GM18517 (cell line): ENCODE data around the gene SPINT3.
A peak's percentile ranks its signal among the peaks of the same experiment; 100 is the strongest.

ENCODE experiments used
- ATAC-seq: cut with Tn5 transposase; IDR thresholded peaks from one replicate; pipeline ENCODE4 v1.9.1; 2021; ENCODE audit warnings: mild to moderate bottlenecking, moderate library complexity; ENCODE audit not compliant: unreplicated experiment

The SPINT3 gene

DNA sequence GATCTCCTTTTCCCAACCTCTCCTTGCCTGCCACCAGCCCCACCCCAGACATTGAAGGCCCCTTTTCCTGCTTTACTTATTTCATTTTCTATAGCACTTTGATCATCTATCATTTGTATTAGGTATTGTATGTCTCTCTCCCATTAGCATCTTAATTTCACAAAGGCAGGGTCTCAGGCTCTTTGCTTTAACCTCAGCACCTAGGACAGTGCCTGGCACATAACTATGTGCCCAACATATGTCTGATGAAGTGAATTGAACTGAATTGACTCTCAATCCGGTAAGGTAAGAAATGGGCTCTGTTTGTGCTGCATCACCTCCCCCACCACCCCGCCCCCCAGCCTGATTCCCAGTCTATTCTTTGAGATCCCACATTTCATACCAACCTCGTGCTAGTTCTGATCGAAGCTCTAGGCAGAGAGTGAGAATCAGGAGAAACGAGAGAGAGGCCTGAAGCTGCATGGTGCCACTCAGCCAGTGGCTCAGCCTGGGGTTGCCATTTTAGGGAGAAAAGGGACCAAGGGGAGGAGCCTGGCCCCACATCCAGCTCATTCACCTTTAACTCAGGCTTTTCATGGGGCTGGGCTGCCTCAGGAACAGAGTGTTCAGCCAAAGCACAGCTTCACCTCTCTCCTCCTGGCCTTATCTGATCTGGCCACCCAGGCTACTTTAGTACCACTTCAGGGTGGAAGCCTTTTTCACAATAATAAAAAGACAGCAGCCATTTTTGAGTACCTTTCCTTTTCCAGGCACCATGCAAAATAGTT lies at the start of gene SPINT3:
Gene SPINT3 (minus strand): TSS at position 476 of the 767 bp plus-strand sequence. CDS start 14 bp downstream, at position 462.
- no peak for ATAC-seq

DNA sequence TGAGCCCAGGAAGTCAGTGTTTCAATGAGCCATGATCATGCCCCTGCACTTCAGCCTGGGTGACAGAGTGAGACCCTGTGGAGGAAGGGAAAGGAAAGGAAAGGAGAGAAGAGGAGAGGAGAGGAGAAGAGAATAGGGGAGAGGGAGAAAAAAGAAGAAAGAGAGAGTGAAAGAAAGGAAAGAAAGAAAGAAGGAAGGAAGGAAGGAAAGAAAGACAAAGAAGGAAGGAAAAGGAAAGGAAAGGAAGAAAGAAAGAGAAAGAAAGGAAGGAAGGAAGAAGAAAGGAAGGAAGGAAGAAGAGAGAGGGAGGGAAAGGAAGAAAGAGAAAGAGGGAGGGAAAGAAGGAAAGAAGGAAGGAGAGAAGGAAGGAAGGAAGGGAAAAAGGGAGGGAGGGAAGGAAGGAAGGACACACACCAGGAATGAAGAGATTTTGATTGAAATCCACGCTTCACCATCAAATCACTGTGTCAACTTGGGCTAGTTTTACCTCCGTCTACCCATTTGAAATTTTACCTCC lies 49.4 kb upstream of the SPINT3 start:
- ATAC-seq = no peak

DNA sequence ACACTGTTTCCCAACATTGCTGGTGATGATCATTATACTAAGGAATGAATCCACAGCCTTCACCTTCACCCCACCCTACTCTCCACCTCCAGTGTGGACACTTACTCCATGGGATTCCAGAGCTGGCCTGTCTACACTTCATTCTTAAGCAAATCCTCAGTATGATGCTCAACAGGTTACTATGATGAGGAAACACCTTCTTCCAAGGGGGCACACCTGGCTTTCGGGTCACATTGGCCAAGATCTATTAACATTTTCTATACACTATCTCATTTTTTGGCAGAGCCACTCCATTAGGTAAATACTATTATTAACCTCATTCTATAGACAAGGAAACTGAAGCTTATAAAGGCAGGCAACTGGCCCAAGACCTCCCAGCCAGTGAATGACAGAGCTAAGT lies 39.8 kb upstream of the SPINT3 start:
- ATAC-seq = no peak

- no peak for ATAC-seq
These were observed 37.0 kb upstream of the SPINT3 start for GRCh38 chr20:45552456-45552855.

DNA sequence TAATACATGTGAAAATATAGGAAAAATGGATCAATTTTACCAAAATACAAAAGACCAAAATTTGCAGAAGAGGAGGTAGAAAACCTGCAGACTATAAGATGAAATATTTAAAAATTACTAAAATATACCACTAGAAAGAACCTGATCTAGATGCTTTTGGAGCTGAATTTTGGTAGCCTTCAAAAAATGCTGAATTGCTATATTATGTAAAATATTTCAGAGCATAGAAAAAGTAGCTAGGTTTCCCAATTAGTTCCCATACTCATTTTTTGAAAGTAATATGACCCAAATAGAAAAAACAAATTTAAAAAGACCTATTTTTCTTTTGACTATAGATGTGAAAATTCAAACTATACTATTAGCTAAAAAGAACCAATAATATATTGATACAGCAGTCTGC lies 35.3 kb upstream of the SPINT3 start:
- ATAC-seq = no peak

- ATAC-seq = no peak
These were observed 33.0 kb upstream of the SPINT3 start for GRCh38 chr20:45548410-45548809.

- ATAC-seq = no peak
These were observed 31.9 kb upstream of the SPINT3 start, which contains the start of gene EPPIN for GRCh38 chr20:45547206-45547770. Gene EPPIN (minus strand): TSS chr20:45547401. CDS start chr20:45547357, 44 bp downstream.

DNA sequence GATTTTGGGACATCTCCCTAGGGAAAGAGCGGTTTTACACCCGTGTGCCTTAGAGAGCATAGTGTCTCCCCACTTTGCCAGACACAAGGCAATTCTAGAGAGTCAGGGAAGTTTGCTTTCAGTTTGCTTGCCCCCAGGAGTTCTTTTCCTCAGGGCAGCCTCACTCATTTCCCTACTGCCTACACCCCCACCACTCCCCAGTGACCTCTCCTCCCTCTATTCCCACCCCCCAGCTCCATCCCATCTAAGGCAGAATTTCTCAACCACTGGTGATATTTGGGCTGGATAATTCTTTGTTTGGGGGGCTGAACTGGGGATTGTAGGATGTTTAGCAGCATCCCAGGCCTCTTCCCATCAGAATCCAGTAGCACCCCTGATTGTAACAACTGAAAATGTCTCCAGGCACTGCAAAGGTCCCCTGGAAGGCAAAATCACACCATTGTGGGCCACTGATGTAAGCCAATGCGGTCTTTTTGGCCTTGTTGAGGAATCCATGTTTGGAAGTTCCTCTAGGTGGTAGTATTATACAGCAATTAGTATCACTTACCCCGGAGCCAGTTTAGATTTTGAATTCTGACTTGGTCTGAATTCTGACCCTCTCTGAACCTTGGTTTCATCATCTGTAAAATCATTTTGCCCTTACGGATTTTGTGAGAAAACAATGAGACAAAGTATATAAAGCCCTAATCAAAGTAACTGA lies 30.5 kb upstream of the SPINT3 start:
- ATAC-seq = no peak

DNA sequence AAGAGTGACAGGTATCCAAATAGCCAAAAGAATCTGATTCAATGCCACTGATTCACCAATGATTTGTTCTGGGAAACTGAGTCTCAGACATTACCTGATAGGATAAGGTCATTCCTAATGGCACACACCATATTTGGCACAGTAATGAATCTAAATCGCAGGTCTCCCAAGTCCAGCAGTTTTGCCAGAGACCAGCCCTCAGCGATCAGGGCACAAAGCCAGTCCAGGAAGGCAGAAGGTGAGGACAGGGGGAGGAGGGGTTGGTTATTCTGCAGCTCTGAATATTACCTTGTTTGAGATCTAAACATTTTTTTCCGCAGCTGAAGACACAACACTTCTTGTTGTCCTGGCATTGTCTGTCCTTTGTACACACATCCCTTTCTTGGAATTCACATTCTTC lies 29.9 kb upstream of the SPINT3 start:
- ATAC-seq = no peak

DNA sequence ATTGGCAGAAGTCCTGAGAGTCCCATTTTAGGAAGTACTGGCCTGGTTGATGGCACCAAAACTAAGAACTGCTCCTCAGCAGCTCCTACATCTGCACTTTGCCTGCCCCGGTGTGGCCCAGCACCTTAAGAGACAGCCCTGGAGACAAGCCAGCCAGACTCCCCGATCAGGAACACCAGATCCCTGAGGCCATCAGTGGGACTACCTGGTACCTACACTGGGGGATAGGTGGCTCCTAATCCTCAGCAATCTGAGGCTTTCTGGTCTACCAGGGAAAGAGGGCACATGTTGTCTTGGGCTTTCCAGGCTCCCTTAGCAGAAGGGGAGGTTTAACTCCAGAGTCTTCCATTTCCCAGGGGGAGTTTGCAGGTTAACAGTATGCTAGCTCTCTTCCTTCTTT lies 24.0 kb upstream of the SPINT3 start, which contains the start of gene WFDC6:
Gene WFDC6 (minus strand): TSS at position 101 of the 400 bp plus-strand sequence. CDS start 75 bp downstream, at position 26.
- ATAC-seq = no peak

DNA sequence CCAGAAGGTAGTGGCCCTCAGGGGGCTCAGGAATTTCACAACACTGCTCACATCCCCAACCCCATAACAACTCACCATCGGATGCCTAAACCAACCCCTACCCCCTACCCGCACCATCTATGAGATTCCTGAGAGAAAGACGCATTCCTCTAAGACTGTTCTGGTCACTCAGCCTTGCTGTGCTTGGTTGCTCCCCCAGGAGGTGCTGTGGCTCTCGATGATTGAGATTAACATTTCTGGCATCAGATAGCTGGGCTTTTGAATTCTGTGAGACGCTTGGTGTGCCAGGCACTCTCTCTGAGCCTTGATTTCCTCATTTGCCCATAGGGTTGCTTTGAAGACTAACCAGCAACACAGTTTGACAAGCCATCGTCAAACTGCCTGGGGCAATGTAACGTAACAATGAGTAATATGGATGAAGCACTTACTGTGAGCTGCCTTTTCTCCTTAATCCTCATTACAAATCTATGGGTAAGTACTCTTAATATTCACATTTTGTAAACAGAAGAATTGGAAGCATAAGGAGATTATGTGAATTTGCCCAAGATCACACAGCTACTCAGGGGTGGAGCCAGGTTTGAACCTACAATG lies 22.9 kb upstream of the SPINT3 start:
- no peak for ATAC-seq

GRCh38 chr20:45527294-45527693 lies 11.9 kb upstream of the SPINT3 start:
- no peak for ATAC-seq

GRCh38 chr20:45523821-45524220 lies 8.4 kb upstream of the SPINT3 start:
- no peak for ATAC-seq

- ATAC-seq = no peak
These were observed 2.9 kb upstream of the SPINT3 start for GRCh38 chr20:45518282-45518681.

DNA sequence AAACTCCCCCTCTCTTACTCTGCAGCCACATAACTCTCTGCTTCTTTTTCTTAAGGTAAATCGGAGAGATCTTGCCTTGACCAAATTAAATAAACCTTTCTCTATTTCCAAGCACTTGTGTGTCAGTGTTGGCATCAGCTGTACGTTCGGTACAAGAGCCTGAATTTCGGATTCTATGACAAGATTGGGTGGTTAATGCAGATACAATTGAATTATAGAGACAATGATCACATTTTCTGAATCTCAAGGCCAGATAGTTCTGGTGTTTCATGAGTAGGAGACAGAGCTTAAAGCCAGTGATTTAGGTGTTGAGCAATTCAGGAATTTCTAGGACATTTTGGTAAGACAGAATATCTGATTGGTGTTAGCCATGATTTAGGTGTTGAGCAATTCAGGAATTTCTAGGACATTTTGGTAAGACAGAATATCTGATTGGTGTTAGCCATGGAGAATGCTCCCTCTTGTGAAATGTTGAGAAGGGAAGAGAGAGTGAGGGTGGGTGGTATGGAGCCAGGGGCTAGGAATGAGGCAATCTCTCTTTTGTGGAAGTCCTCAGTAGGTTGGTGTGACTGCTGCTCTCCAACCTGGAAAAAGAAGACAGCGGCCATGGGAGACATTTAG lies 5.1 kb downstream of the SPINT3 start:
- no peak for ATAC-seq

DNA sequence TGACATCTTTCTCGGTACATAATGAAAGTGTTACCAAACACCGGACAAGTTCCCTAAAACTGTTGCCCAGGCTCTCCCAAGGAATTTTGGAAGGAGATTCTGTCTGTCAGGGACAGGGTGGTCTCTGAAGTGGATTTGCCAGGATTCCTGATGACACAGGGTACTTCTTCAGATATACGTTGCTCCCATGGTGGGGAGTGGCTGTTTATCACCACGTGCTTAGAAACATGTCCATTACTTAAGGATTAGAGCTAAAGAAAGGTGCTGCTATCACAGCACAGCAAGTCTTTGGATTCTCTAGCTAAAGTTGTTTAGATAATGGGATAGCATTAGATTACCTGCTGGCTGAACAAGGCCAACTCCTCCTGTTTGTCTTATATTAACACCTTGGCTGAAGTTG lies 6.3 kb downstream of the SPINT3 start:
- ATAC-seq = no peak

DNA sequence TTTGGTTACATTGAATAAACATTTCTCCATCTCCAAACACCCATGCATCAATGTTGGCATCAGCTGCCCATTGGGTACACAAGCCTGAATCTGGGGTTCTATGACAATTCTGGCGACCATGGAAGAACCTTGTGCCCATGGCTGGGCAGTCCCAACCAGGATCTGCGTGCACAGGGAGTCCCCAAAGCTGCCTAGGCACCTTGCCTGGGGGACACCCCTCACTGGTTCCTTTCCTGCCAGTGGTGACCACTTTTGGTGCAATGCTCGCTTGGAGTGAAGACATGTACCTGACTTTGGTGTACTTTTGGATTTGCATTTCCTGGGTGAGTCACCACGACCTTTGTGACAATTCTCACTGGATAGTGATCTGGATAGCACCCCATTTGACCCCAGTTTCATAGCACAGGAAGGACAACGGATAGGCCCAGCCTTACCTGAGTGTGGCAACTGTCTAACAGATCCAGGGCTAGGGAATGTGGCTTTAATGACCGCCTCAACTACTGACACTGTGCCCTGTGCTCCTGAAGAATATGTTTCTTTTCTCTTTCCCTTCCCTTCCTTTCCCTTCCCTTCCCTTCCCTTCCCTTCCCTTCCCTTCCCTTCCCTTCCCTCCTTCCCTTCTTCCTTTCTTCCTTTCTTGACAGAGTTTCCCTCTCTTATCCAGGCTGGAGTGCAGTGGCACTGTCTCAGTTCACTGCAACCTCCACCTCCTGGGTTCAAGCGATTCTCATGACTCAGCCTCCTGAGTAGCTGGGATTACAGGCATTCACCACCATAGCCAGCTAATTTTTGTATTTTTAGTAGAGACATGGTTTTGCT lies 7.1 kb downstream of the SPINT3 start:
- ATAC-seq = no peak

- ATAC-seq = peak; percentile 65
These were observed 8.2 kb downstream of the SPINT3 start for GRCh38 chr20:45507011-45507820.

- no peak for ATAC-seq
These were observed 9.0 kb downstream of the SPINT3 start for GRCh38 chr20:45506398-45506797.
